K562 (cell line): ENCODE measurements around the gene SYTL5. TPM values are rescaled to one million over a fixed set of nuclear protein-coding genes. Genes with fewer than 3 reads are reported as not detected.

Experiments
- CHD4 ChIP-seq: fragments of 200-600 bp; sonication (generic); IDR thresholded peaks from 3 replicates; pipeline ENCODE4 v1.6.1; 2012; ENCODE audit warnings: low read depth, mild to moderate bottlenecking, mixed read lengths, low read length, inconsistent platforms; ENCODE audit not compliant: insufficient read depth, insufficient replicate concordance, poor library complexity, severe bottlenecking
- CREM ChIP-seq: IDR thresholded peaks from 2 replicates; pipeline ENCODE4 v1.6.1; 2014; ENCODE audit warnings: antibody characterized with exemption, low read depth
- SMAD3 ChIP-seq: fragments of 450-650 bp; formaldehyde crosslinking; conservative IDR thresholded peaks from 2 replicates; pipeline ENCODE4 v1.4.0; 2020; ENCODE audit warnings: mild to moderate bottlenecking
- ZNF407 ChIP-seq: fragments of 450-650 bp; IDR thresholded peaks from 2 replicates; pipeline ENCODE4 v1.6.1; 2016; ENCODE audit warnings: low read depth
- ZNF408 ChIP-seq: fragments of 250-450 bp; sonication (Bioruptor Pico); IDR thresholded peaks from 2 replicates; pipeline ENCODE4 v1.4.0; 2020; ENCODE audit warnings: low read depth, mild to moderate bottlenecking, moderate library complexity
- polyA plus RNA-seq, 8 experiments: library from polyadenylated mRNA; depleted of rRNA in 4 of 8; stranded (reverse) in 5 of 8; unstranded in 3 of 8; fragments of >200 nt; fragmentation: Nextera tagmentation in 2 of 8; fragmentation: Illumina TruSeq in 1 of 8; extraction: Ambion mirVana in 2 of 8; extraction: Trizol in 1 of 8; gene quantifications; 2 replicates each; pipeline versions ENCODE4 v1.2.1 to v1.2.3, GENCODE V29; 2011 to 2014; ENCODE audit warnings: inconsistent platforms in 1 of 8, missing spikeins in 1 of 8
- total RNA-seq, 7 experiments: library from RNA; depleted of rRNA in 6 of 7; stranded (reverse); fragments of >200 nt in 6 of 7; fragmentation: Illumina TruSeq in 2 of 7; extraction: Trizol in 2 of 7; gene quantifications; 2 replicates each; pipeline versions ENCODE4 v1.2.1 to v1.2.3, GENCODE V29; 2011 to 2021; ENCODE audit warnings: low replicate concordance in 1 of 7

Gene SYTL5
- total and polyA plus RNA-seq, 9 of the 15 experiments (the other 6 are each of a cell fraction or from before 2014, with no cell fraction given), result 0.01 to 0.25 (median 0.09) TPM

- TF ChIP-seq CHD4, result no peak
- no peak for TF ChIP-seq ZNF407
- TF ChIP-seq SMAD3 (CRISPR knock-in tag), result no peak
- TF ChIP-seq ZNF408 (CRISPR knock-in tag), result no peak
- TF ChIP-seq CREM, result no peak
- TF ChIP-seq, all 486 proteins: peak for 0
Measured at GRCh38 chrX:38080808-38081207, 74.5 kb downstream of the SYTL5 start (continued).
